ENCODE data around the gene GGT6.

GRCh38 chr17:4544951-4545216, 15.5 kb downstream of the GGT6 start:
- no peak for TF ChIP-seq EZH2phosphoT487 (IDR thresholded peaks at IDR 0.05; ENCODE audit: borderline replicate concordance, low read length)
- TF ChIP-seq CTCF (conservative IDR thresholded peaks at IDR 0.05; ENCODE audit: low read depth, low read length), result no peak

All from PC-3 (cell line).